GM18867 (cell line): ENCODE data around the gene DGKG.

Source experiments
- ATAC-seq: cut with Tn5 transposase; IDR thresholded peaks from one replicate; pipeline ENCODE4 v1.9.1; 2021; ENCODE audit warnings: mild to moderate bottlenecking, moderate library complexity; ENCODE audit not compliant: unreplicated experiment

DGKG gene

DNA sequence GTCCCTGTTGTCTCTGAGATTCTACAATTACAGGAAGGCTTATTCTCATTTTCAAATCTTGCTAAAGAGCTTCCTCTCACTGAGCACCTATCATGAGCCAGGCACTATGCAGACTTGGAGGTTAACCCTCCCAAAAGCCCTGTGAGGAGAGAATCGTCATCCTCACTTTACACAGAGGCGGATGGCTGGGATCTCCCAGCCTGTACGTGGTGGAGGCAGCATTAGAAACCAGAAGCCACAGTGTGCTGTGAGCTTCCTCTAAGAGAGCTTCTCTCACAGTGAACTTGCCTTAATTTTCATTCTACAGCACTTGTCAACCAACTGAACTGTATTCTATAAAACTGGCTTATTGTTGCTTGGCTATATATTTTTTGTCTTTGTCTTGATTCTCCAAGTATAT is 6.1 kb upstream of the DGKG start:
- no peak for ATAC-seq

DNA sequence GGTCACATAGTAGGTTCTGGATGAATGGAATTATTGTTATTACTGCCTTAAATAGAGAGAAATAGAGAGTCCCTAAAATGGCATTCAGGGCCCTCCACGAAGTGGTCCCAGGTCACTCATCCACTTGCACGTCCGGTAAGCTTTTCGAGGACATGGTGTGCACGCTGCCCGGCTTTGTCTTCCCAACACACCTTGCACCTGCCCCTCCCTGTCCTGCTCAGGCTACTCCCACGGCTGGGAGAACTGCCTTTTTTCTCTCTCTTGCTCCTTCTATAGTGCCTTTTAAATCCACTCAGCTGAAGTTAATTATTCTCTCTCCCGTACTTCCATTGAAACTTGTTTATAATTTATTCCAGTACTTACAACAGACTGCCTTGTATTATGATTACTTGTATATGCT is 5.6 kb upstream of the DGKG start:
- ATAC-seq, result no peak

DNA sequence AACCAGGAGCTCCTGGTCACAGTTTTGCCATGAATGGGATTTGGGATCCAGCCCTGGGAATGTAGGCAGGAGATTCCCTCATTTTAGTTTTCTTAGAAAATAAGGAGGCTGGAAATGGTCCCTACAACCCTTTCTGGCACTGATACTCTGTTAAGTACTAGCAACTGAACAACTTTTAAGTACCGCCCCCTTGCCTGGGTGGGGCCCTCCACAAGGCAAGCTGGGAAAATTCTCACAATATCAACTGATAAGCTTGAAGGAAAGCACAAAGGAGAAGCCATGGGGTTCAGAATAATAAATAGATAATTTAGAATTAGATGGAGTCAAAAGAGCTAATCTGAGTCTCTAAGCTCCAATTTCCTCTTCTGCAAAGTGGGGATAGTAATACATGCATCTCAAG is 4.2 kb upstream of the DGKG start:
- ATAC-seq, result no peak

DNA sequence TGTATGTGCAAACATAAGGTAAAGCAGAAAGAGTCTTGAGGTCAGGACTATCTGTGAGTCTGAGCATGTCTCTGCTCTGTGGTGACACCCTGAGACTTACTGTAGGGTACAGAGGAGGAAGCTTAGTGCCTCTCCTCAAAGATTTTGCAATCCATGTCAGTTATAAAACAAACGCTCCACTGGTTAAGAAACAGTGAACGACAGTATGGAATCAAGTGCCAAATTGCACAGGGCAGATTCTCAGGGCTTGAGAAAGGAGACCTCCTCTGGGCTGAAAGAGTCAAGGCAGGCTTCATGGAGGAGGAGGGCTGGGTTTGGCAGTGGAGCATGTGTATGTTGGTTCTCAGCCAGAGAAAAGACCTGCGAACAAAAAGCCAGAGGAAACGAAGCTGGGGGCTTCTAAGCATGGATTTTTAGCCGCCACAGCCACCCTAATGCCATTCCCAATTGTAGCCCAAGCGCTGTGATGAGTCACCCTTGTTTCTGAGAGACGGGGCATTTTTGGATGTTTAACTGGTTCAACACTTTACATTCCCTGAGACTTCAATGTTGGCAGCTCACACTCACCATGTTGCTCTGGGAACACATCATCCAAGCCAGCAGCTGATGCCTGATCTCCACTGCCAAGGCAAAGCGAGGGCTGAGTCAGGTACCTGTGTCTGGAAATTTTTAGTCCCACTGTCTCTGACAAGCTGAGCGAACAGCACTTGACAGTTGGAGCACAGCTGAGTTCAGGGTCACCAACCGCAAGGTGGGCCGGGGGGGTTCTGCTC is 3.4 kb upstream of the DGKG start:
- no peak for ATAC-seq

DNA sequence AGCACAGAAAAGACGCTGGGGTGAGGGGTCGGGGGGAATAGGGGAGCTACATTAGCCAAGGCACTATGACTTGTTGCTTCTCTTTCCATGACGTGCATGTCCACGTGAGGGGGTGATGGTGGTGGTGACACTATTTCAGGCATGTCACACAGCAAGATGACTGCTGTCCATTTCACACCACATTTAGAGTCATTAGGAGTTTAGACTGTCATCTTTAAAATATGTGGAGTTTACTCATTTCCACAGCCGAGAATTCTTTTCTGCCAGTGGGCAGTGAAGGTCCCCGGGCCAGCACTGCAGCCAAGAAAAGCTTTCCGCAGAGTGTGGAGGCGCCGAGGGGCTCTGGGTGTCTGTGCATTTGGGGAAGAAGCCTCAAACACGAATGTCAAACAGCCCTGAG is 954 bp upstream of the DGKG start:
- no peak for ATAC-seq

DNA sequence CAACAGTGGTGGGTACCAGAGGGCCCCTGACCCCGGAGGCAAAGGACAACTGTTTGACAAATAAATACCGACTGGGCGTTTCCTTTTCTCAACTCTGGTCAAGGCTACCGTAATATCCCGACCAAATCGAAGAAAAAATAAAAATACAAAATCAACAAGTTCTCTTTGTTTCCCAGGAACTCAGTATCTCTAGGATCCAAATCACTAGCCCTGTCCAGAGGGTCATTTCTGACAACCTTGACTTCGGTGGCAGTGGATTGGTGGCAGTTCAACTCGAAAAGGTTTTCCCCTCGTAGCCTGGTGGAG is 456 bp upstream of the DGKG start:
- ATAC-seq, result no peak

DNA sequence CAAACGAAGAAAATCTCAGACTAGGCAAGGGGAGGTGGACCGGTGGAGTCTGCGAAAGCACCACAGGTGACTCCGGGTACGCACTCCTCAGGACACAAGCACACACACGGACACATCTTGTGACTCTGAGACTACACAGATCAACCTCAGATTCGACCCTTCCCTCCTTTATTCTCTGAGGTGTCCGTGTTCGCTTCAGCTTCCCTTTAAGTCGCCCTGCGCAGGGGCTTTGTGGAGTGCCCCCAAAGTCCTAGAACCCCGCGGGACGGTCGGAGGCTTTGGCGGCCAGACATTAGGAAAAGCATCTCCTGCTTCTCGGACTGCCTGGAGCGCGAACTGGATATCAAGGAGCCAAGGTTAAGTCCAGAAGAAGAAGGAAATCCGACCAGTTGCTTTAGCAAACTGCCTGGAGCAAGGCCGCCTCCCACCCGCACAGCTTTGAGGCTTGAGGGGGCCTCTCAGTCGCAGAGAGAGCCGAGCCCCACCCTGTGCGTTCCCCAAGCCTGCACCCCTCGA is 730 bp downstream of the DGKG start:
- no peak for ATAC-seq

DNA sequence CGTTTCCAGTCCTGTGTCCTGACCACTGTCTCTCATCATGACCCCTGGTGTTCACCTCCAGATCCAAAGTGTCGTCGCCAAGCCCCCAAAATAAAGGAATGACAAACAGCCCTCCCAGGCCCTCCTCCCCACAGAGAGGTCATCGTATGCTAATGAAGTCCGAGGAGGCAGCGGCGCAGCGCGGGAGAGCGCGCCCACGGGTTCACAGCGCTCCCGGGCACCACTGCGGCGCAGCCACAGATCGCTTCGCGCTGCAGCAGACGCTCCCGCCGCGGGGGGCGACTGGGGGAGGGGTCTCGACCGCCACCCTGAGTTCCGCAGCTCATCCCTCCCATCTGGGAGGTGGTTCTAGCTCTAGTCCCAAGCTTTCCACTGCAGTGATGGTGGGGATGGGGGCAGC is 1.3 kb downstream of the DGKG start:
- no peak for ATAC-seq

DNA sequence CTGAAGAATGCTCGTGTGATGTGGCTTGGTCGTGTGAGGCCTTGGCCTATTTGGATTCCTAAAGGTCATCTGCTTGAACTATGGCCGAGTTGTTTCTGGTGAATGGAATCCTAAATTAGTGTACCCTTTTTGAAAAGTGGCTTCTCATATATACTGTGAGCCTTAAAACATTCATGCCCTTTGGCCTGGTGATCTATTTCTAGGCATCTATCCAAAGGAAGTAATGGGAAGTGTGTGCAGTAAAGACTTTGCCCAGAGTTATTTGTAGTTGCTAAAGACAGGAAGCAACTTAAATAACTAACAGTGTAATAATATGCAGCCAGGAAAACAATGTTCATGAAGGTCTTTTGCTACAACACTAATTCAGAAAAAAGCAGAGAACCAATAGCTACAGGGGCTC is 3.0 kb downstream of the DGKG start:
- ATAC-seq, result no peak

DNA sequence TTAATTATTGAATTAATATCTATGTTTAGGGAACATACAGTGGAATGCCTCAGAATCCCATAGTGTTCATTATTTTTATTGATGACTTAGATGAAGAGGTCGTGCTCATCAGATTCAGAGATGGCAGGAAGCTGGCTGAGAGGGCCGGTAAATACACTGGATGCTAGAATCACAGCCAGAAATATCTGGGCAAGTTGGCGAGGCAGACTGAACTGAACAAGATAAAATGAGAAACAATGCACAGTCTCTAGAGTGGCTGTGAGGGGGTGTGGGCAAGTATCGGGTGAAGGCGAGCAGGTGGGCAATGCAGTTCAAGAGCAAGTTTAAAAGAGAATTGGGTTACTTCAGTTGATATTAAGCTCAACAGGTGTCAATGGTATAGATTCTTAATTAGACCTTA is 5.9 kb downstream of the DGKG start:
- ATAC-seq, result no peak

DNA sequence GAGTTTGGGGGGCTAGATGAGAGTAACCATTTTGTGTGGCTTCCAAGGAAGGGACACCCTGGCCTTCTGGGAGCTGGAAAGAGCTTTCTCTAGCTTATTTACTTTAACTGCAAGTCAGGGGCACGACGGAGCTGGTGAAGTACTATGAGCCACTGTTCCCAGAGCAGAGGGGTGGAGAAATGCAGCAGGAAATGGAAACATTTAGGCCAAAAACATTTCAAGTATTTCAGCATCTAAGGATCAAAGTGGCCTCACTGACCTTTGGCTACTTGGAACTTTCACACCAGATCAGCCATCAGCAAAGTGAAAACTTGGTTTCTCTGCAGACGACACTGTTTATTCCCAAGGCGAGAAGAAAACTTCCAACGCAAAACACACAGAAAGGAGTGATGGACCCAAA is 7.9 kb downstream of the DGKG start:
- ATAC-seq, result no peak

DNA sequence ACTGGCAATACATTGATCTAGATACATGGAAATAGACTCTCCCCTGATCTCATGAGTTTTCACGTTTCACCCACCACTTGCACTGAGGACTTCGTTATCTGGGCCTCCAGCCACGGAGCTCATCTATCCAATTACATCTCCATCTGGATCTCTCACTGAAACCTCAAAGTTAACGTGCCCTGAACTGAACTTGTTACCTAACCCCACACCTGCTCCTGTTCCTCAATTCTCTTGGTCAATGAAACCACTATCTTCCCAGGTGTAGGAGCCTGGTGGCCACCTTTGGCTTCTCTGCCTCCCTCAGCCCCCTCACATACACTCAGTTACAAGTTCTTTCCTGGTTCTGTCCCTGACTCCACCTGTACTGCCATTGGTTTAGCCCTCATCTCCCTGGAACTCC is 9.7 kb downstream of the DGKG start:
- ATAC-seq, result no peak

DNA sequence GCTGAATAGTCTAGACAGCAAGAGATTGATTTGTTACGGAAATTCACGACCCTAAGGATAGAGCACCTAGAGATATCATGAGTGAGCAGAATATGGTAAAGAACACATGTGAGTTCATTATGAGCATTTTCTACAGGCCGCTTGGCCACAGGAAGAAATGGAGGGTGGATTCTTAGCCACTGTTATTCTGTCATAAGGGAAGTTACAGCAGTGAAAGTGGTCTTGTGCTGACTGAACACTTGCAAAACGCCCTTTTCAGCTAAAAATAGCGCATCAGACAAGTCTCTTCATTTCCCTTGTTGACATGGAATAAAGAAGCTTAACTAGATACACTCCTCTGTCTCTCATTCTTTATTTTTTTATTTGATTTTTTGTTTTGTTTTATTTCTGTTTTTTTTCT is 19.8 kb downstream of the DGKG start:
- no peak for ATAC-seq

DNA sequence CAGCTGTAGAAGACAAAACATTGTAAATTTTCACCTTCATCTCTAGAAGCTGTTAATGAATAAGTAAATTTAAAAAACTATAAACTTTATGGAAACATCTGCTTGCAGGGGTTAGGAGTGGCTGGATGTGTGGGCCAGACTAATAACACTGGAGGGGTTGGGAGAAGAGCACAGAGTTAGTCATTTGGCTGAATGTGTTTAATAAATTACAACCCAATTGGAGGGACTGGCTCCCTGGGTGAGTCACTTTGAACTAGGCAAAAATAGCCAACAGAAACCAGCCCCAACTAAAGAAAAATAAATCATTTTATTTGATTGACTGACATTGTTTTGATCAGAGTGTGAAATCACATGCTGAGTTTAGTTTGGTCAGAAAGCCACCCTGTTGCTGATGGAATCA is 21.8 kb downstream of the DGKG start:
- ATAC-seq, result no peak

DNA sequence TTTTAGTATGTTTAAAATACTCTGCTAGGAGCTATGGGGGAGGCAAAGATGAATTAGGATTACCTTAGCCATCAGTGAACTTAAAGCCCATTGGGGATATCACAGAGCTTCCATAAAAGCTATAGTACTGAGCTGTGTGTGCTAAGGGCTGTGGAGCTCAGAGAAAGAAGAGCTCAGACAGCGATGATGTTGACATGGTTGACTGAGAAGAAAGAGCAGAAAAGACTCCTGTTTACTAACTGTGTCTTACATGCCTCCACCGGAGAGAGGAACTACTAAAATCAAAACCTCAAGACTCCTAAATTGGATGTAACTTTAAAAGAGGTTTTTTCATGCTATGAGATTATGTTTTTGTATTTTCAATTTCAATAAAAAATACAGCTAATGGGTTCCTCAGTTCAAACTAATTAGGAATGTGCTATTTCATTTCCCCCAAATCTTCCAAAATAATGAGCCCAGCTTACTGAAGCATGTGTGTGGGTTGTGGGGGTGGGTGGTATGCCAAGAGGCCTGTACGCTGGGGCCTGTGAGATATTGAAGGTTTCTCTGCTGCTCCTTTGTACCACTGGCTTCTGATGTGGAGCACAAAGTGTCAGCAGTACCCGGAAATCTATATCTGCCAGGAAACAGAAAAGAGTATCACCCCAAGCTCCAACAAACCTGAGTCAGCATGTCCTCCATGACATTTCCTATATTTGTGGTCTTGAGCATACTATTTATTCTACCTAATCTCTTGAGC is 22.7 kb downstream of the DGKG start:
- ATAC-seq, result no peak

DNA sequence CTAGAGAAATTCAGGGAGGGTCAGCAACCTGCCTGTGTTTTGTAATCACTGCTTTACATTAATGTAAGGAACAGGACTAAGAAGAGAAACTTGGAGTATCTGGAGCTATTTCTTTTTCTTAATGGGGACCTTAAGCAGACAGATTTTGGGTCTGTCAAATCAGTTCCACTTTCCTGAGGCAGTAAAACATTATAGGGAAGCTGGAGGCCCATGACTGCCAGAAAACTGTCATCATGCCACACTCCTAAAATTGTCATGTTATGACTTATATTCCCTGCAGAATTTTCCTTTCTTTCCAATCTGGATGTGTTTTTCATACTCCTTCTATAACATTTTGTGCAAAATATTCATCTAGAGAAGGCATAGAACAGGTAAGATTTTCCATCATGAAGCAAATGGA is 28.8 kb downstream of the DGKG start:
- ATAC-seq, result no peak

DNA sequence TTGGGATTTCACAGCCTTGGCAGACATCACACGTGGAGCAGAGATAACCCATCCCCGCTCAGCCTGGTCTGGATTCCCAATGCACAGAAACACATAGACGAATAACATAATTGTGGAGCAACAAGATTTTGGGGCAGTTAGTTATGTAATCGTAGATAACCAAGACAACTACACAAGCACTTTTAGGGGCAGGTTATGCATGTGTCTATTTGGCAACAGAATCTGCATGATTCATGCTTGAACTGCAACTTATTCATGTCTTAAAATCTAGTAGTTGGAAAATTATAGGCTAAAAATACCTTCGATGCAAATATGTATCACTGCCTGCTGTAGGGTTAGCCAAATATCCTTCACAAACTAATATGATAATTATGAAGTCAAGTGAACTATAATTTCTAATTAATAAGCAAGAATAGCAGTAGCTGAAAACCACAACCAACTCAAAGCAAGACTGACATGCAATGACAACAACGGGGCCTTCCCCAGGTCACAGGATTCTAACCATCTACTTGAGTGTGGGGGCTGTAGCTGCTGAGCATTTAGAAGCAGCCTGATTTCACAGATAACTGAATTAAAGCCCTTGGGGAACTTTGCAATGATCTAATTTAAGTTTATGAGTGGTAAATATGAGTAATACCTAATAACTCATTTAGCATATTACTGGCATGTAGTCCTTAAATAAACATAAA is 31.1 kb downstream of the DGKG start:
- no peak for ATAC-seq

DNA sequence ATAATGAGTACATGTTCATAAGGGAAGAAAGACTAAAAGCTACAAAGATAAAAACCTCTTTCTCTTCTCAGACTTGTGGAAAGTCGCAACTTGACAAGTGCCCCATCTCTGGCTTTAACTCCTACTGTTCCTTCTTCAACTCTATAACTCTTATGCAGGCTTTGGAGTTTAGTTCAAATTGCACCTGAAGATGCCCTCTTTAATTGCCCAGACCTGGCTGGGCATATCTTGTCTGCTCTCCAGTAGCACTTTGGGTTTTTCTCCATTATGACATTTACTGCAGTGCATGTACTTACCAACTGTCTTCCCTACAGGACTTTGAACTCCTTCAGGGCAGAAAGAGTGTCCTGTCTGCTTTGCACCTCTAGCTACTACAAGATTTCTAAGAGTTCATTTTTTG is 32.4 kb downstream of the DGKG start:
- ATAC-seq, result no peak

DNA sequence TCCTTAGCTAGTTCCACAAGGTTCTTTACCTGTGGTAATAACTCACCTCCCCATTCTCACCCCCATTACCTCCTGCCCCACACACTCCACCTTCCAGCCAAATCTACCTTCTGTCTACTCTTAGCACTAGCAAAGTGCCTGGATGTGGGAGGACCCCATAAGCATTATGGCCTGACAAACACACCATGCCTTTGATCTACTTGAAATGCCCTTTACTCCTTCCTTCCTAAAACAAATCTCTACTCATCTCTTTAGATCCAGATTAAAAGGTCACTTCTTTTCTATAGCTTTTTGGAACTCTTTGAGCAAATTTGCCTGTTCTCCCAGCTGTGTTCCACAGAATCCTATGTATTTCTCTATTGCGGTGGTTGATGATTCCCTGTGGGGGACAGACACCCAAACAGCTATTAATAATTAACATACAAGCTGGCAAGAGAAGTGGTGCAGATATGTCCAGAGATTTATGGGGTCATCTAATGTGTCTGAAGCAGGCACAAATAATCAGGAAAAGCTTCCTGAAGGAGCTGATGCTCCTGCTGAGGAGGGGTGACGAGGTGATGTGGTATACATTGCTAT is 34.0 kb downstream of the DGKG start:
- ATAC-seq, result no peak

DNA sequence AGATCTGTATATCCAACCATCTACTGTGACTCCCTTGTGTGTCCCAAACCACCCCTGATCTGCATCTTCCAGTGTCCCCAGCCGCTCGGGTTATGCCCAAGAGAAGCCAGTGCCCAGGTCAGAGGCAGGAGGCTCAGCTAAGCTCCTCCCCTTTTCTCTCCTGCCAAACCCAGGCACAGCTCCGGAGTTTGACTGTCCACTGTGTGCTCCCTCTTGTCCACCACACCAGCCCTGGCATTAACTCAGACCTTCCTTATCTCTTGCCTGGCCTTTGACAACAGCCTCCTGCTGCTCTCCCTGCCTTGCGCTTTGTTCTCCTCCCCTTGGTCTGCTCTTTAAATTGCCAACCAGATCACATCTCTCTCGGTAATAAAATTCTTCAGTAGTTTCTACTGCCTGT is 39.3 kb downstream of the DGKG start:
- ATAC-seq, result no peak

DNA sequence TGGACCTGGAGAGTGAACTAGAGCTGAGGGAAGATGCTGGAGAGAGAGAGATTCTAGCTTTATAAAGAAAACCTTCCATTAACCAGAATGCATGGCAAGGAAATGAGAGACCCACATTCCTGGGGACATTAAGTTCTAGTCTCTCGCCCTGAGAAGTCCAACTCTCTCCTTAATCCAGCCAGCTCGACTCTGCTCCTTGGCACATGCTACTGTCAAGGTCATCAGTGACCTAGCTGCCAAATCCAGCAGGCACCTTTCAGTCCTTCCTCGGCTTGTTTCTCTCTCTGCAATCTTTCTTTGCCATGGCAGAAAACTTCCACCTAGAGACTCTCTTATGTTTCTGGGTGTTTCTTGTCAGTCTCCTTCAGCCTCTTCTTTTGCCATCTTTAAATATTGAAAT is 40.3 kb downstream of the DGKG start:
- no peak for ATAC-seq
